Esophagus squamous epithelium (tissue), 5 donors: ENCODE measurements around the gene HNRNPAB. TPM values are rescaled to one million over a fixed set of nuclear protein-coding genes. Genes with fewer than 3 reads are reported as not detected.
A peak's percentile ranks its signal among the peaks of the same experiment; 100 is the strongest.

ENCODE experiments used
- DNase-seq: peaks from one replicate; lab custom pipeline; 2025; lab: John Stamatoyannopoulos, UW
- H3K27ac ChIP-seq, 4 donors: fragments of 200-600 bp; sonication (generic); one replicate each; pipeline ENCODE4 v1.5.1; 2016 to 2019; ENCODE audit warnings: mild to moderate bottlenecking in 1 of 4
- H3K27me3 ChIP-seq, 4 donors: fragments of 200-600 bp; sonication (generic); 1 replicate in 3 of 4; 2 replicates in 1 of 4; pipeline versions ENCODE4 v1.5.1 to v1.6.0; 2017 to 2021; ENCODE audit warnings: antibody characterized with exemption in 1 of 4
- H3K36me3 ChIP-seq, 3 donors: fragments of 200-600 bp; sonication (generic); one replicate each; pipeline ENCODE4 v1.5.1; 2016 to 2019
- H3K4me1 ChIP-seq, 3 donors: fragments of 200-600 bp; sonication (generic); one replicate each; pipeline ENCODE4 v1.5.1; 2017 to 2019
- H3K4me3 ChIP-seq, 4 donors: fragments of 200-600 bp; sonication (generic); 1 replicate in 3 of 4; 2 replicates in 1 of 4; pipeline ENCODE4 v1.5.1; 2016 to 2019; ENCODE audit warnings: mild to moderate bottlenecking in 2 of 4, moderate library complexity in 1 of 4
- H3K9me3 ChIP-seq, 3 donors: fragments of 200-600 bp; sonication (generic); one replicate each; pipeline ENCODE4 v1.5.1; 2016 to 2019
- CTCF ChIP-seq, 6 experiments: fragments of 450-650 bp in 4 of 6; fragments of 200-600 bp in 2 of 6; sonication (generic) in 2 of 6; IDR thresholded peaks; one replicate each; pipeline ENCODE4 v1.5.1; 2016 to 2019; ENCODE audit warnings: antibody characterized with exemption in 6 of 6, mild to moderate bottlenecking in 4 of 6, moderate library complexity in 4 of 6
- POLR2A ChIP-seq, 4 donors: fragments of 450-650 bp; IDR thresholded peaks; one replicate each; pipeline ENCODE4 v1.6.1; 2017; ENCODE audit warnings: antibody characterized with exemption in 4 of 4, mild to moderate bottlenecking in 4 of 4, moderate library complexity in 3 of 4
- WGBS, 2 donors: methylation state at CpG; one replicate each; pipeline ENCODE4 v1.1.5; 2018; 5-methylcytosine and 5-hydroxymethylcytosine counted together
- intact Hi-C: fragments of 100-400 bp; cut with DNase I; formaldehyde crosslinking; loops from one replicate; pipeline ENCODE4 v1.15.0; 2022
- total RNA-seq, 4 donors: library from RNA; depleted of rRNA; stranded (reverse); fragments of >200 nt; gene quantifications; one replicate each; pipeline ENCODE4 v1.1.0, GENCODE V29; 2016
- donor health status: DM: yes; HTN: yes; CAD: no.

The HNRNPAB gene
- total RNA-seq, 4 donors from 2014 or later: 123 to 150 (median 135) TPM

- no peak overlapping the region for H3K4me3 ChIP-seq
- no peaks in the 10 kb centered on the region for H3K27me3 ChIP-seq
- no peaks in the 10 kb centered on the region for H3K9me3 ChIP-seq
- WGBS, 2 donors: 16 to 34% methylated on average over 5 to 10 of the region's 12 CpGs
- peaks cover 23 to 81% (median 52%) of the 10 kb centered on the region in 3 donors for H3K4me1 ChIP-seq
- H3K27ac ChIP-seq: peak overlapping the region in 1 of 4 donors; percentile 26
- DNase-seq: no peak
- TF ChIP-seq POLR2A (IDR thresholded peaks at IDR 0.05) (no peak), CTCF (IDR thresholded peaks at IDR 0.05) (peak; percentile 45 to 70 (median 62))
- peaks cover 0 to 15% (median 7%) of the 10 kb centered on the region in 3 donors for H3K36me3 ChIP-seq
- intact Hi-C loops: no loop called here
These were observed 30.6 kb downstream of the HNRNPAB start for GRCh38 chr5:178234750-178235587.

GRCh38 chr5:178235588-178235974, 31.2 kb downstream of the HNRNPAB start:
- no peak overlapping the region for H3K27ac ChIP-seq
- 85 to 100% methylated on average over 1 to 3 of the region's 3 CpGs for WGBS, 2 donors

GRCh38 chr5:178236126-178236525, 31.8 kb downstream of the HNRNPAB start:
- Histone ChIP-seq H3K4me1 (peaks cover 24 to 79% (median 46%) of the 10 kb centered on the region in 3 donors), H3K4me3 (no peak overlapping the region), H3K9me3 (no peaks in the 10 kb centered on the region), H3K27me3 (no peaks in the 10 kb centered on the region), H3K36me3 (peaks cover 0 to 4% (median 0%) of the 10 kb centered on the region in 3 donors), H3K27ac (peak overlapping the region in 1 of 4 donors; percentile 70)
- TF ChIP-seq POLR2A (IDR thresholded peaks at IDR 0.05) (no peak), CTCF (IDR thresholded peaks at IDR 0.05) (no peak)
- no peak for DNase-seq
- intact Hi-C loops: no loop called here
- 87 to 94% methylated on average over 8 to 9 of the region's 9 CpGs for WGBS, 2 donors

More at GRCh38 chr5:178235588-178235974, 31.2 kb downstream of the HNRNPAB start:
- peaks cover 28 to 81% (median 50%) of the 10 kb centered on the region in 3 donors for H3K4me1 ChIP-seq
- intact Hi-C loops: no loop called here
- DNase-seq: no peak
- no peaks in the 10 kb centered on the region for H3K9me3 ChIP-seq
- peaks cover 0 to 9% (median 5%) of the 10 kb centered on the region in 3 donors for H3K36me3 ChIP-seq
- H3K27me3 ChIP-seq: no peaks in the 10 kb centered on the region
- TF ChIP-seq POLR2A (IDR thresholded peaks at IDR 0.05) (no peak), CTCF (IDR thresholded peaks at IDR 0.05) (no peak)
- H3K4me3 ChIP-seq: no peak overlapping the region

- no peaks in the 10 kb centered on the region for H3K9me3 ChIP-seq
- intact Hi-C loops: no loop called here
- 35 to 69% methylated on average over 4 of the region's 4 CpGs for WGBS, 2 donors
- H3K27ac ChIP-seq: peak overlapping the region in 2 of 4 donors; percentile 70
- no peak overlapping the region for H3K4me3 ChIP-seq
- no peaks in the 10 kb centered on the region for H3K27me3 ChIP-seq
- no peak for DNase-seq
- TF ChIP-seq POLR2A (IDR thresholded peaks at IDR 0.05) (no peak), CTCF (IDR thresholded peaks at IDR 0.05) (no peak)
- H3K36me3 ChIP-seq: no peaks in the 10 kb centered on the region
- H3K4me1 ChIP-seq: peaks cover 18 to 79% (median 41%) of the 10 kb centered on the region in 3 donors
These were observed 32.3 kb downstream of the HNRNPAB start for GRCh38 chr5:178236679-178237078.
